GM19463 (cell line): ENCODE measurements around the gene CHRND.

Source experiments
- ATAC-seq: cut with Tn5 transposase; IDR thresholded peaks from one replicate; pipeline ENCODE4 v1.9.1; 2021; ENCODE audit warnings: mild to moderate bottlenecking, moderate library complexity; ENCODE audit not compliant: unreplicated experiment

The CHRND gene

GRCh38 chr2:232525791-232526371, at the start of gene CHRND:
Gene CHRND (plus strand): TSS chr2:232526160. CDS start chr2:232526216, 56 bp downstream.
- ATAC-seq = no peak

- no peak for ATAC-seq
These were observed 49.2 kb upstream of the CHRND start for GRCh38 chr2:232476791-232477190.

- no peak for ATAC-seq
These were observed 48.0 kb upstream of the CHRND start for GRCh38 chr2:232477751-232478510.

GRCh38 chr2:232478571-232479340, 47.2 kb upstream of the CHRND start:
- ATAC-seq = no peak

GRCh38 chr2:232479341-232480200, 46.4 kb upstream of the CHRND start:
- no peak for ATAC-seq

- no peak for ATAC-seq
These were observed 45.5 kb upstream of the CHRND start for GRCh38 chr2:232480201-232481190.

GRCh38 chr2:232481322-232482140, 44.4 kb upstream of the CHRND start:
- no peak for ATAC-seq

GRCh38 chr2:232482301-232483238, 43.4 kb upstream of the CHRND start:
- no peak for ATAC-seq

- no peak for ATAC-seq
These were observed 42.5 kb upstream of the CHRND start for GRCh38 chr2:232483311-232483922.

- ATAC-seq = no peak
These were observed 41.9 kb upstream of the CHRND start for GRCh38 chr2:232483923-232484627.

- no peak for ATAC-seq
These were observed 41.2 kb upstream of the CHRND start for GRCh38 chr2:232484628-232485347.

- no peak for ATAC-seq
These were observed 40.6 kb upstream of the CHRND start for GRCh38 chr2:232485348-232485756.

- no peak for ATAC-seq
These were observed 40.0 kb upstream of the CHRND start for GRCh38 chr2:232485757-232486557.

GRCh38 chr2:232486558-232487384, 39.2 kb upstream of the CHRND start:
- no peak for ATAC-seq
